Stimulated activated CD8-positive, alpha-beta memory T cell treated with anti-CD3 and anti-CD28 coated beads, Interleukin-7, amount 100 ng/mL, for 48 hours (primary cell): ENCODE measurements around the gene SAP30BP.

Experiments
- DNase-seq, 2 donors: peaks; one replicate each; pipeline ENCODE4 v3.0.0-alpha.2; 2020; ENCODE audit warnings: low read depth in 1 of 2; ENCODE audit errors: extremely low read depth in 1 of 2

The SAP30BP gene

DNA sequence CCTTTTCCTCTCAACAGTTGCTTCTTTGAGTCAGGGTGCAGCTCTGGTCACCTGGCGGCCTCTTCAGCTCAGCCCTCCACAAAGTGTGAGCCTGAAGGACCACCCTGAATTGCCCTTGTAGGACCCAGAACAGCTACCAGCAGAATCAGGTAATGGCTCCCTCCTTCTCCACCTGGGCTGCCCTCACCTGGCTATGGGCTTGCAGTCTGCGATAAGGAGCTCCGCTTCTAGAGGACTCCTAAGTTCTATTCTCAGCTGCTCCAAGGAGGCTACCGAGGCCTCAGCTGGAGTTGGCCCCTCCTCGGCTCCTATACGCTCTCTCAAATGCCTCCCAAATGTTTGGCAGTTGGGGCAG lies 20.5 kb upstream of the SAP30BP start:
- no peak for DNase-seq

DNA sequence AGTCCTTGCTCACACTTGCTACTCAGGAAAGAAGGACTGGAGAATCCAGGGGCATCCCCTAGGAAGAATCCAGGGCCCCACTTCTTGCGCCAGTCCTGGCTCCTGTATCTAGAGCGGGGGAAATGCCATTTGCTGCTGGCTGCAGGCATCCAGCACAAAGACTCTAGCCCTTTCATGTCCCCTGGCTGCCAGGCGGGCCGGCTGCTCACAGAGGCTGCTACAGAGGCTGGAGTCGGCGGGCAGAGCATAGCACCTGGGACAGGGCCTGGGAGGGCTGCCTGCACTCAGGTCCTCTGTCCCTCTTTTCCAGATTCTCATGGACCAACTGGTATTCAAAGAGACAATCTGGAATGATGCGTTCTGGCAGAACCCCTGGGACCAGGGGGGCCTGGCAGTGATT lies 20.1 kb upstream of the SAP30BP start:
- no peak for DNase-seq

DNA sequence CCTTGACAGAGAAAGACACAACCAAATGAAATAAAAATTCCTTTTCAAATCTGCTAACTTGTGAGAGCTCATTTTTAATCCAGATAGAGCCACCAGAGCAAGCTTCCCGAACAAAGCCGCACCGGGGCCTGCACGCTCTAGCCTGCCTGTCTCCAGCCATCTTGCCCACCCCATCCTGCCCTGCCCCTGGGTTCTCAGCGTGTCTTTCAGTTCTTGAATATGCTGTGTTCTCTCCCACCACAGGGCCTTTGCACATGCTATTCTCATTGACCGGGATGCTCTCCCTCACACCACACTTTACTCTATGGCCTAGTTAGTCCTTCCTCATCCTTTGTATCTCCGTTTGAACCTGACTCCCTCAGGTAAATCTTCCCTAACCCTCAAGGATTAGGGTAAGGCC lies 19.2 kb upstream of the SAP30BP start:
- DNase-seq = no peak

DNA sequence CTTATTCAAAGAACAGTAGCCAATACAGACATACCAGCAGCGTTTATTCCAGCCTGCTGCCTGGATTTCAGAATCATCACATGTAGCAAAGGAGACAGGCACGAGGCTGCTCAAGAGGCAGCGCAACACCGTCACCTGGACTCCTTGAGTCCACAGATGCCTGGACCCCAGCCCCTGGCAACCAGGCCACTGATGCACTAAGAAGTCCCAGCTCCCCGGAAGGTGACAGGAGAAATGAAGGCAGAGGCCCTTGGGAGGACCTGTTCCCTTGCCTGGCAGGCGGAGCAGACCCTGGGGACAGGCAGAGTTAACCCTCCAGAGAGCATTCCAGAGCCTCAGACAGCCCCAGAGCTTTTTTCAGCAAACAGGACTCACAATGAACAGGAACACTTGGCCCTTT lies 17.5 kb upstream of the SAP30BP start:
- no peak for DNase-seq

DNA sequence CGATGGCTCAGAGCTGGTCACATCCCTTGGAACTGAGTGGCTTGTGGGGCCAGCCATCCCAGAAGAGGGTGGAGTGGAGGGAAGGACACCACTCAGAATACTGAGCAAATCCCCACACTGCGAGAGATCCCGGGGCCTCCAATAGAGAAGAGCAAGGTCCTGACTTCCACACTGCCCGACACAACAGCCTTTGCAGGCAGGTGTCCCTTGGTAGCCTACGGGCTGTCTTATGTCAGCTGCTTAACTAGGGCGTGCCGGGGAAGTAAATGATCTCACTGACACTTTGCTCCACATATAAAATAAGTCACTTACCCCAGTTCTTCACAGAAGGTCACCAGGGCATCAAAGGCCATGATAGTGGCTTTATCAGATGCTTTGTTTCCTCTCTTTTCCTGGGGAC lies 16.3 kb upstream of the SAP30BP start:
- no peak for DNase-seq

DNA sequence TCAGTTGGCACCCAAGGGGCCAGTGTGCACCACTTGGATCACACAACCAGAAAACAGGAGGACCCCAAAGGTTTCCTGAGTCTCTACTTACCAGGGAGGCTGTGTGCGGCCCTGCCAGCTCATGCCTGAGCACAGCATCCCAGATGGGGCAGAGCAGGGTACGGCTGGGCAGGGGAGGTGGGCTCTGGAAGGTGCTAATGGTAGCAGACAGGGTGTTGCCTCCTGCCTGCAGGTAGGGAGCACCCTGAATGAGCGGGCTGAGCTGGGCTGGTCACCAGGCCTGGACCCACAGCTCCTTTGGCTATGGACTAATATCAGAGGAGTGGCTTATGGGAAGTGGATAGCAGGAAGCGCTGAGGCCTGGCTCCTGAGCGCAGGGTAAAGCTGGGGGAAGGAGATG lies 14.8 kb upstream of the SAP30BP start:
- DNase-seq = no peak

DNA sequence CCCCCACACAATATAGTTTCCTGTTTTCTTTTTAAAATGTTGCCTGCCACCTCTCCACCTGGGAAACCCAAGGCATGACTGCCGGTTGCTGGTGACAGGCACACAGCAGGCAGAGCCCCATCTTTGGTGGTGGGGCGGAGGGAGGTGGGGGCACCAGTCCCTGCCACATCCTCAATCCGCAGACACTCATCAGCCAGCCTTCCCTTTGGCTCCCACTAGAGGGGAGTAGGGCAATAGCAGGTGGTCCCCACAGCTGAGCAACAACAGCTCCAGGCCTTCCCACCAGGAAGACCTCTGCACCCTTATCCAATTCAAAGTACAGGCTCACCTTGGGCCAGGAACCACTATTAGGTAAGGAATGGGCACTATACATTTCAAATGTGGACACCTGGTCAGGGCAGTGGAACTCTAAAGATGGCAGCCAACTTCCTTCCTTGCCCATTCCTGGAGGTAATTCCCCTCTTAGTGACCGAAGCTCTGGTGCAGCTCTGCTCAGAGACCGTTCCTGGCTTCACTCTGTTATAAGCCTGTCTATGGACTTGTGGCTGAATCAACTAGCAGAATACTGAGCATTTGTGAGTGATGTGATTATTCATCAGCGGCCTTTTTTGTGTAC lies 14.1 kb upstream of the SAP30BP start:
- peak in 1 of 2 donors; percentile 18 for DNase-seq

DNA sequence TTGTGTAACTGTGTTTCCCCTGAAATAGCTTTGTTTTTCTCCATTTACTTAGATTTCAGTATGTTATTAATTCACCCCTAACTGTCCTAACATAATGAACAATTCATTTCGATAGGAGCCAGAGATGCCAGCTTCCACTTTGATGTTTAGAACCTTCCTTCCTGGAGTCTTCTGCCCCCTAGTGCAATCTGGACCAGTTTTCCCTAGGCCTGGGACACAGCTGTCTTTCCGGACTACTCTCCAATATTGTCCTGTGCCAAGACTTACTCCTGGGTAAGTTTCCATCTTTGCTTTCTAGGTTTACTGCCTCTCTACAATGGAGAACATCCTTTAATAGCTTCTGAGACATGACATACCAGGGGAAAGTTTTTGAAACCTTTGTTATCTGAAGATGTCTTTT lies 13.0 kb upstream of the SAP30BP start:
- no peak for DNase-seq

DNA sequence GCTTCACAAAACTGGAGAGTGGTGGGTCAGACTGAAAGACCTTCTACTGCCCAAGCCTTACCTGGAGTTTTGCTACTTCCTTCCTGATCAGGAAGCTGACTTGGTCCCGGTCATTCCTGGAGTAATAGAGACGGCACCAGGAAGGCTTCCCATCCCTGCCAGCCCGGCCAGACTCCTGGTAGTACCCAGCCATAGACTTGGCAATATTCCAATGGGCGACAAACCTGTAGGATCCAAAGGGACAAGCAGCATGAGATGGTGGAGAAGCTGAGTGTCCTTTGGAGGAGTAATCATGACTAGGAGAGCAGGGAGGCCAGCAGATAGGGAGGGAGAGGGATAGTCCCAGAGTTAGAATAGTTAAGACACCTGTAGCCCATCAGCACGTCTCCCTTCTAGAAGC lies 8.9 kb upstream of the SAP30BP start:
- DNase-seq = no peak

DNA sequence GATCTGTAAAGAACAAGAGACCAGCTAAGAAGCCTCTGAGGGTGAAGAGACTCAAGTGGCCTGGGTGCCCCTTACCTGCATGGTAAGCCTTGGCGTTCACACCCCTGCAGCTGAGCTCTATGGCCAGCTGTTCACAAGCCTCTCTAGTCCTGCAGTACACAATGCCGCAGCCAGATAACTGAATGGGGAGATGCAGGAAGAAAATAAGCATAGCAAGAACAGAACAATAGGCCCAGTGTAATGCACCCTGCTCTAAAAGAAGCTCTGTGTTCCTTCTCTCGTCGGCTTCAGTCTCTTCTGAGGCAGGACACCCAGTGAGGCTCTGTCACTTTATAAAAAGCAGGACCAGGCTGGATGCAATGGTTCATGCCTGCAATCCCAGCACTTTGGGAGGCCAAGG lies 5.6 kb upstream of the SAP30BP start:
- DNase-seq = no peak

DNA sequence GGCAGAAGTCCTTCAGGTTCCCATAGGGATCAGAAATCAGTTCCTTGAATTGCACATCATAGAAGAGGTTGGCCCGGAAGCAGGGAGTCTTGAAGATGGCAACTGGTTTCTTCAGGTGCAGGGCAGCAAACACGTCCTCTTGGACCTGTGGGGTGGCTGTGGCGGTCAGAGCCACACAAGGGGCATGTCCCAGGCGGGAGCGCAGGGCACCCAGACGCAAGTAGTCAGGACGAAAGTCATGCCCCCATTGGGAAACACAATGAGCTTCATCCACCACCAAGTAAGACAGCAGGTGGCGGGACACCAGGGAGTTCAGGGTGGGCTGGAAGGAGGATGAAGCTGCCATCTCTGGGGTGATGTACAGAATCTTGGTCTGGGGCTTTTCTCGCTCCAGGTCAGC lies 4.6 kb upstream of the SAP30BP start:
- no peak for DNase-seq

DNA sequence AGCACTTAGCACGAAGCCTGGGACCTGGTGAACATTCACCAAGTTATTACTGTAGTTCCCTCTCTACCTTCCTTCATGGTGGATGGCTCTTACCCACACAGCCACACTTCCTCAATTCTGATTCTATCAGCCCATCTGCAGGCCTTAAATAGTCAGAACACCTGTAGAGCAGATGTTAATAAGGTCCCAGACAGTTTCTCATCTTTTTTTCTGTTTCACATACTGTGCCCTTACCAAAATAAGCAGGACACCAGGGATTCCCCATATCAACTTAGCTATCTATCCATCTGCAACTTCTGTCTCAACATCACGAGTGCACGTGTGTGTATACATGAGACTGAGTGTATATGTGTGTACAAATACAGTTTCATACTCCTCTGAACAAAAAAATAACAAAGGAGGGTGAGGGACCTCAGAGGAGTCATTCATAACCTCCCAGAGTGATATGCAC lies 3.0 kb upstream of the SAP30BP start:
- DNase-seq = no peak

DNA sequence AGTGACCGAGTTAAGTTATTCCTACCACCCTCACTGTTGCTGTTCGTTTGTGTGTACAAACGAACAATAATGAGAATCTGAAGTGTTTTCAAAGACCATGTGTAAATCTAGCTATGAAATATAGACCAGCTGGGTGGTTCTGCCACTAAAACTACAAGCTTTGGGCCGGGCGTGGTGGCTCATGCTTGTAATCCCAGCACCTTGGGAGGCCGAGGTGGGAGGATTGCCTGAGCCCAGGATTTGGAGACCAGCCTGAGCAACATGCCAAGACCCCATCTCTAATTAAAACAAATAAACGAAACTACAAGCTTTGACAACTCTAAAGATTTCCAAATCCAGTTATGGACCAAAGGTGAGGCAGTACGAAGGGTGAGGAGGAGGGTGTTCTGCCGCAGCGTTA lies 1.2 kb upstream of the SAP30BP start:
- no peak for DNase-seq

DNA sequence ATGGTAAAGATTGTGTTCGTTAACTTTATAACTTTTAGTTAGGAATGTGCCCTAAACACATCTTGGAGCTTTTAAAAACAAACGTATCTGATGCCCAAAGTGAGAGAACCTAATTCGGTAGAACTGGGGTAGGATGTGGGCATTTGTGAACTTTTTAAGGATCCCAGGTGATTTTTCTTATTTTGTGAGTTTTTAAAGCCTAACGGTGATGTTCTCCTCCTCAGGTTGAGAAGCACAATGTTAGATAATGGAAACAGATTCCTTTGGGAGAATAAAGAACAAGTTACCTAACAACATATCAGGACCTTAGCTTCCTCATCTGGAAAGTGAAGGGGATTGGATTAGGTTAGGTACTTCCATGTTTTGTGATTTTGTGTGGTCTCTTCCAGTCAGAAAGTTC lies 687 bp downstream of the SAP30BP start:
- DNase-seq = no peak

DNA sequence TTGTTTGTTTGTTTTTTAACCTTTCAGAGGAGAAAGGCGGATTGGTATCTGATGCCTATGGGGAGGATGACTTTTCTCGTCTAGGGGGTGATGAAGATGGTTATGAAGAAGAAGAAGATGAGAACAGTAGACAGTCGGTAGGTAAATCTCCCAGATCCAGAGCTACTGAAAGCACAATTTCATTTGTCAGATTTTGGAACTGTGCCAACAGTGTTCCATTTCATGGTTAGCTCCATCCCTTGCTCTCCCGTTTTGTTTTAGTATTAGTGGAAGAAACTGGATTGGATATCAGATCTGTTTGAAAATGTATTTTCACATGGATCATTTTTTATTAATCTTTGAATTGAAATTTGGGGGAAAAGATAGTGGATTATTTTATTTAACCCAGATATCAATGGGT lies 1.4 kb downstream of the SAP30BP start:
- no peak for DNase-seq

DNA sequence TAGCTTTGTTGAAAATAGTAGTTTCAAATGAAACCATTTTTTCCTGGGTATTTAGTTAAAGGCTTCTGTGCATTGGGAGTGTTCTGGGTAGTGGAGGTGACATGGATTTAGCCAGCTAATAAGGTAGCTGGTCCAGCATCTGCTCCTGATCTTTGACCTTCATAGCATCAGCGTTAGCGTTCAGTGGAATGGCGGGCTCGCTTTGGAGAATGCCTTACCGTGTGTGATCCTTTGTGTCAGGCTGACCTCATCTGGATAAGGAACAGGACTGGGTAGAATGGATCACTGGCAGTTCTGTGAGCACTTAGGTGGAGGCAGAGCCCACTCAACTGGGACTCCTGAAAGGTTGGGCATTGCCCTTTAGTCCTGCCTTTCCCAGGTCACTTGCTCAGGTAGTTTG lies 3.7 kb downstream of the SAP30BP start:
- DNase-seq = no peak

DNA sequence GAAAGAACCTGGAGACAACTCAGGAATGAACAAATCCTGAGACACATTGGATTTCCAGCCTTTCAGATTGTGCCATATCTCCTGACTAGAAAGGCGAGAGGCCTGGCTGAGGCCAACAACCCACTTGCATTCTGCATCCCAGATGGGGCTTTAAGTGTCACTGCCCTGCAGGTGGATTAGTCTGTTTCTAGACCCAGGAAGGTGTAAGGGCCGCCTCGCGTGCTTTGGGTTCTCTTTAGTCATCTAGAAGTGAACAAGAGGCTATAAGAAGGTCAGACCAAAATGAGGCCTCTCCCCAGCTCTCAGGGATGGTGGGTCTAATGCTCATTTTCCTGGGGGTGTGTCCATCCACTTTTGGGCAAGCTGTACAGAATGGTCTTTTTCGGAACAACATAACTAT lies 4.9 kb downstream of the SAP30BP start:
- DNase-seq = no peak

DNA sequence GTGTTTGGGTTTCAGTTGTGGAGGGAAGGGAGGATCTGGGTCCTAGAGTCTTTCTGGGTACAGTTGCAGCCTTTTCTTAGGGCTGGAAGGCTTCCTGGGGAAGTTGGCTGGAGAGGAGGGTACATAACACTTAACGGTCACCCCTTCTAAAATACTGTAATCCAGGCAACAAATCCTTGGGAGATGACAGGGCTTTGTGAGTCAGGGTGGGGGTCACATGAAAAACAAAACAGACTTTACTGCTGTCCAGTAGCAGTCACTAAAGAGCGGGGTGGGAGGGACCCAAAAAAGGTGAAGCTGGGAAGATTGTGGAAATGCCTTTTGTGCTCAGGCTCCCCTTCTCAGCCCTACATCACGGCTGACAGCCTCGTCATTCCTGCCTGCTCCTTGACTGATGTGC lies 6.3 kb downstream of the SAP30BP start:
- DNase-seq = no peak

DNA sequence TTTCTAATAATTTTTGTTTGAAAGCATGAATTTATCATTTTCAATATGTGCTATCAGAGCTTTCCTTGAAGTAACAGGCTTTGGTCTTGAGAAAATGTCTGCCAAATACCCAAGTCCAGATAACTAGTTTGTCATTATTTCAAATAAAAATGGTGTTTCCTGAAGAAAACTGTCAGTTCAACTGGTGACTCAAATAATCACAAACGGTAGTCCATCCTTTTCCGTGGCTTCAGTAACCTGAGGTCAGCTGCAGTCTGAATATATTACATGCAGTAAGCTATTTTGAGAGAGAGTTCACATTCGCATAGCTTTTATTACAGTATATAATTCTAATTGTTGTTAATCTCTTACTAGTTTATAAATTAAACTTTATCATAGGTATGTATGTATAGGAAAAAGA lies 9.3 kb downstream of the SAP30BP start:
- no peak for DNase-seq

DNA sequence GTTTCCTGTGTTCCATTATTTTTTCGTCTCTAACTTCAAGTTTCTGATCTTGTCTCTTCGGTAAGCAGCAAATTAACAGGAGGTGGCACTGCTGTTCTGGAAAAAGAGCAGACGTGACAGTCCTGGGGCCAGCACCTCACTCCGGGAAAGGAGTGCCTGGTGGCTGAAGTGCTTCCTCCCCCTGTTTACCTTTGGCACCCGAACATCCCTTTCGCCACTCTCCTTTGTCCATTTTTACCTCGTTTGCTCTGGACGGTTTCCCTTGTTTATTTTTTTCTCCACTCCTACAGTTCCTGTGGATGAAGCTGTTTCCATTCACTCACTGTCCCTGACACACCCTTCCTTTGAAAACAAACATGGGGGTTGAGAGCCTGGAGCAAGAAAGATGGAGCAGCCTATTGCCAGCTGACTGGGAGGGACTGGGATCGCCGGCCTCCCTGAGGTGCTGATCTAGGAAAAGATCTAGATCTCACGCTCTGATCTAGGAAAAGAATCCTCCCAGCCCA lies 12.6 kb downstream of the SAP30BP start:
- DNase-seq = no peak

DNA sequence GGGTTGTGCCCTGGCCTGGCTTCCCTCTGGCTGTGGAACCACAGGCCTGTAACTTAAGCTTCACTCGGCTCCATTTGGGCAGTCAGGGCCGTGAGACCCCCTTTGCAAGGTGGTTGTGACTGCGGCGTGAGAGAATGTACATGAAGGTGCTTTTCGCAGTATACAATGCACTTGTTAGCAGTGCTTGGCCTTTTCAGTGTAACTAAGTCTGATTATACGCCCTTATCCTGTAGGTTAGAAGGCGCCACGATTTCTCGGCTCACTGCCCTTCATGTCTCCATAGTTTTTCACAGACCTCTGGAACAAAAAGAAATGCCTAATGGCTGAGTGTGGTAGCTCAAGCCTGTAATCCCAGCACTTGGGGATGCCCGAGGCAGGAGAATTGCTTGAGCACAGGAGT lies 13.3 kb downstream of the SAP30BP start:
- no peak for DNase-seq

DNA sequence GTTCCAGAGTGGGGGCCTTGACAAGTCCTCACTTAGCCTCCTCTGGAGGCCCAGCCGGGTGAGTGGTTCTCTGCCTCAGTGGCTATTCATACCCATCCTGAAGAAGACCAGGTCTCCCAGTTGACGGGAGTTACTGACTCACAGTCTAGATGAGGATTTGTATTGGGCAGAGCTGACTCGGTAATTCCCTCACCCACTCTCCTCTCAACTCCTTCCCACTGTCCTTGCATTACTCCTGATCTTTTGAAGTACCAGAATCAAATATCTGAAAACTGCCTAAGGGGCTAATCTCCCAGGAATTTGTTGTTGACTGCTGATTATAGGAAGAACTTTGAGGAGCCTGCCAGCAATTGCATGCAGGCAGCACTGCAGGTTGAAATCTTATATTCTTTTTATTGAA lies 14.2 kb downstream of the SAP30BP start:
- DNase-seq = no peak

DNA sequence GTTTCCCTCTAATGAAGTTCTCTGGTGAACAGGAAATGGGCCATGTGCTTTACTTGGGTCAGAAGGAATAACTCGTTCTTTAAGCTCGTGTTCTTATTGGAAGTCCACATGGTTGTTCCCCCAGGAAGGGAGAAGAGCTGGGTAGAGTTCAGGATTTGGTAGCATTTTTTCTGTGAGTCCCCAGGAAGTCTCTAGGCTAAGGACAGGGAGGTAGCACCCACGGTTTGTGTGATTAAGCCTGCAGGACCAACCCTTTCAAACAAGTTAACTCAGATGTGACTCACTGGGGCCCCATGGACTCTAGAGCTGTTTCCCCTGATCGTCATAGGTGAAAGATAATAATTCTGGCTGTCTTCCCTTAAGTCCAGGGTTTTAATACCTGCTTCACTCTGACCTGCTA lies 16.4 kb downstream of the SAP30BP start:
- no peak for DNase-seq
